ENCODE data around the gene BCS1L.

DNA sequence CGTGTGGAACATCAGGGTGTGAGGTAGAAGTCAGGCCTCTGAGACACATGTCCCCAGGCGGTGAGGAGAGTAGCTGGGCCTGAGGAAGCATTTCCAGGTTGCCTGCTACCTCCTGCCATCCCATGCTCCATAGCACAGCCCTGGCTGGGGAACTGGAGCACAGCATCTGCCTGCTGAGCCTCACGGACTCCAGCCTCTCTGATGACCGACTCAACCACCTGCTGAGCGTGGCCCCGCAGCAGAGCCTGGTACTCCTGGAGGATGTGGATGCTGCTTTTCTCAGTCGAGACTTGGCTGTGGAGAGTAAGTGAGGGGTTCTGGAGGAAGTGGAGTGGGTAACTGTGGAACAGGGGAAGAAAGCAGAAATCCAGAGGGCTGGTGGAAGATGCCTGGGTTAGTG is 2.9 kb downstream of the BCS1L start:
- TF ChIP-seq, protein P1, sequence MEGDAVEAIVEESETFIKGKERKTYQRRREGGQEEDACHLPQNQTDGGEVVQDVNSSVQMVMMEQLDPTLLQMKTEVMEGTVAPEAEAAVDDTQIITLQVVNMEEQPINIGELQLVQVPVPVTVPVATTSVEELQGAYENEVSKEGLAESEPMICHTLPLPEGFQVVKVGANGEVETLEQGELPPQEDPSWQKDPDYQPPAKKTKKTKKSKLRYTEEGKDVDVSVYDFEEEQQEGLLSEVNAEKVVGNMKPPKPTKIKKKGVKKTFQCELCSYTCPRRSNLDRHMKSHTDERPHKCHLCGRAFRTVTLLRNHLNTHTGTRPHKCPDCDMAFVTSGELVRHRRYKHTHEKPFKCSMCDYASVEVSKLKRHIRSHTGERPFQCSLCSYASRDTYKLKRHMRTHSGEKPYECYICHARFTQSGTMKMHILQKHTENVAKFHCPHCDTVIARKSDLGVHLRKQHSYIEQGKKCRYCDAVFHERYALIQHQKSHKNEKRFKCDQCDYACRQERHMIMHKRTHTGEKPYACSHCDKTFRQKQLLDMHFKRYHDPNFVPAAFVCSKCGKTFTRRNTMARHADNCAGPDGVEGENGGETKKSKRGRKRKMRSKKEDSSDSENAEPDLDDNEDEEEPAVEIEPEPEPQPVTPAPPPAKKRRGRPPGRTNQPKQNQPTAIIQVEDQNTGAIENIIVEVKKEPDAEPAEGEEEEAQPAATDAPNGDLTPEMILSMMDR (IDR thresholded peaks at IDR 0.05): no peak
- TF ChIP-seq POLR2A (IDR thresholded peaks at IDR 0.05): no peak

All from heart left ventricle (tissue), 13 donors.